OCI-LY3 (cell line): ENCODE data around the gene AUTS2.

Experiments used
- H2AFZ ChIP-seq: fragments of 200-600, 300-600 bp; shearing (Covaris generic); 2 replicates; pipeline ENCODE4 v1.6.0; 2014; ENCODE audit warnings: antibody characterized with exemption, low read depth, low read length
- H3K27ac ChIP-seq: fragments of 200-600, 300-600 bp; sonication (generic); 2 replicates; pipeline ENCODE4 v1.5.1; 2014; ENCODE audit warnings: mild to moderate bottlenecking, low read length, moderate library complexity, mixed read lengths
- H3K27me3 ChIP-seq: fragments of 200-600, 300-600 bp; sonication (generic); 2 replicates; pipeline ENCODE4 v1.6.1; 2014; ENCODE audit warnings: low read depth, low read length, mixed read lengths
- H3K36me3 ChIP-seq: fragments of 200-600, 300-600 bp; sonication (generic); replicated peaks from 2 replicates; pipeline ENCODE3; 2014; ENCODE audit warnings: low read depth, low read length, mixed read lengths
- H3K4me1 ChIP-seq: fragments of 300-600, 200-600 bp; sonication (generic); 2 replicates; pipeline ENCODE4 v1.6.1; 2014; ENCODE audit warnings: low read length, mixed read lengths
- H3K4me2 ChIP-seq: fragments of 200-600, 300-600 bp; sonication (generic); 2 replicates; pipeline ENCODE4 v1.6.1; 2014; ENCODE audit warnings: low read length, mixed read lengths
- H3K4me3 ChIP-seq: fragments of 300-600, 200-600 bp; sonication (generic); 2 replicates; pipeline ENCODE4 v1.5.1; 2014; ENCODE audit warnings: antibody characterized with exemption, mild to moderate bottlenecking, low read length, moderate library complexity
- H3K79me2 ChIP-seq: fragments of 300-600, 200-600 bp; shearing (Covaris generic); 2 replicates; pipeline ENCODE4 v1.6.1; 2014; ENCODE audit warnings: mild to moderate bottlenecking, low read length, mixed read lengths
- H3K9ac ChIP-seq: fragments of 300-600, 200-600 bp; shearing (Covaris generic); 2 replicates; pipeline ENCODE4 v1.6.0; 2014; ENCODE audit warnings: mild to moderate bottlenecking, low read length, moderate library complexity
- H3K9me3 ChIP-seq: fragments of 200-600, 300-600 bp; shearing (Covaris generic); 2 replicates; pipeline ENCODE4 v1.6.1; 2014; ENCODE audit warnings: low read length, mixed read lengths; ENCODE audit not compliant: insufficient read depth
- H4K20me1 ChIP-seq: fragments of 200-600, 300-600 bp; sonication (generic); 2 replicates; pipeline ENCODE4 v1.6.1; 2016; ENCODE audit warnings: low read length, mixed read lengths; ENCODE audit not compliant: insufficient read depth
- CTCF ChIP-seq: fragments of 200-600, 300-600 bp; sonication (generic); IDR thresholded peaks from 2 replicates; pipeline ENCODE4 v1.5.1; 2014; ENCODE audit warnings: antibody characterized with exemption, low read length, low read depth
- EZH2phosphoT487 ChIP-seq: fragments of 200-600 bp; shearing (Covaris generic); IDR thresholded peaks from 2 replicates; pipeline ENCODE4 v1.6.1; 2018; ENCODE audit warnings: antibody characterized with exemption, mixed run types, low read depth

The AUTS2 gene

GRCh38 chr7:69849268-69849667 lies 251.0 kb downstream of the AUTS2 start:
- H3K4me1 ChIP-seq: no peaks in the 10 kb centered on the region
- TF ChIP-seq EZH2phosphoT487 (no peak), CTCF (no peak)
- no peaks in the 10 kb centered on the region for H4K20me1 ChIP-seq
- no peak overlapping the region for H3K4me3 ChIP-seq
- no peaks in the 10 kb centered on the region for H3K36me3 ChIP-seq
- no peak overlapping the region for H3K27ac ChIP-seq
- H3K27me3 ChIP-seq: no peaks in the 10 kb centered on the region
- no peak overlapping the region for H3K9ac ChIP-seq
- H3K79me2 ChIP-seq: no peaks in the 10 kb centered on the region
- H2AFZ ChIP-seq: no peak overlapping the region
- H3K4me2 ChIP-seq: no peak overlapping the region
- no peaks in the 10 kb centered on the region for H3K9me3 ChIP-seq

GRCh38 chr7:69857014-69857413 lies 258.7 kb downstream of the AUTS2 start:
- TF ChIP-seq EZH2phosphoT487: no peak
- TF ChIP-seq CTCF: no peak
- Histone ChIP-seq H2AFZ (no peak overlapping the region), H4K20me1 (no peaks in the 10 kb centered on the region), H3K27me3 (0 out of 2 replicates have a peak, but pooled peaks cover 3% of the 10 kb centered on the region), H3K79me2 (no peaks in the 10 kb centered on the region), H3K9ac (no peak overlapping the region), H3K4me1 (no peaks in the 10 kb centered on the region), H3K4me2 (no peak overlapping the region), H3K9me3 (no peaks in the 10 kb centered on the region), H3K36me3 (no peaks in the 10 kb centered on the region), H3K27ac (no peak overlapping the region), H3K4me3 (no peak overlapping the region)

DNA sequence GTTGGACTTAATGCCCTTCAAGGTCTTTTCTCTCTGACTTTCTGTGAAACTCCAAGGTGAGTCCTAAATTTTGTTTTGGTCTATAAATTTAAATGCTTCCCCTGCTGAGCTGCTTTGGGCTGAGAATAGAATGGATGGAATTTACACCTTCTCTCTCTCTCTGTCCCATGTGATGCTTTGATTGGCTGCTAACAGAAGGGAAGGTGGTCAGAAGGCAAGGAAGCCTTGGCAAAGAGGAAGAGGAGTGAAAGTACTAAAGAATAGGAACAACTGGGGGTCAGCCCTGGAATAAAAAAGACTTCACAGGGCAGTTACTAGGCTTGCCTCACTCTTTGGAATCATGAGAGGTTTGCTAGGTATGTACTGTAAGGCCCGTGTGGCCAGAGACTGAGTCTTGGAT lies 260.2 kb downstream of the AUTS2 start:
- H3K9ac ChIP-seq: no peak overlapping the region
- H3K36me3 ChIP-seq: no peaks in the 10 kb centered on the region
- 0 out of 2 replicates have a peak, but pooled peaks cover 3% of the 10 kb centered on the region for H3K27me3 ChIP-seq
- no peak overlapping the region for H3K4me3 ChIP-seq
- no peak for TF ChIP-seq CTCF
- TF ChIP-seq EZH2phosphoT487: no peak
- no peaks in the 10 kb centered on the region for H3K79me2 ChIP-seq
- no peak overlapping the region for H3K27ac ChIP-seq
- no peak overlapping the region for H3K4me2 ChIP-seq
- H3K9me3 ChIP-seq: no peaks in the 10 kb centered on the region
- H3K4me1 ChIP-seq: no peaks in the 10 kb centered on the region
- H4K20me1 ChIP-seq: no peaks in the 10 kb centered on the region
- H2AFZ ChIP-seq: no peak overlapping the region

DNA sequence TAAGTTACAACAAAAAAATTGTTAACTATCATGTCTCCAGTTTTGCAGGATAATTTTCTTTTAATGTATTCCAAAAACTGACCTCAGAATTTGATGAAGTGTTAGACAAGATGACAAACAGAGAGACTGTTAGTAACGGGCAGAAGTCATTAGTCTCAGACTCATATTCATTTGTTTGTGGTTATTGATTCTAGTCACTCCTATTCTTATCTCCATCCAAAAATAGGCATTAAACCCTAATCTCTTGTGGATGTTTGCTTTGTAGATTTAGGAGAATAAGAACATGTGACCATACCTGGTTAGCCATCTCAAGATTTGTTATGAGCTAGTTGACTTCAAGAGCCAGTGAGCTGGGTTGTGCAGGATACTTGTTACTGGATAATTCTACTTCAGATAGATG lies 261.1 kb downstream of the AUTS2 start:
- no peak overlapping the region for H3K9ac ChIP-seq
- H4K20me1 ChIP-seq: no peaks in the 10 kb centered on the region
- no peak overlapping the region for H2AFZ ChIP-seq
- no peak overlapping the region for H3K4me3 ChIP-seq
- TF ChIP-seq EZH2phosphoT487: no peak
- H3K9me3 ChIP-seq: no peaks in the 10 kb centered on the region
- no peak overlapping the region for H3K27ac ChIP-seq
- H3K4me1 ChIP-seq: no peaks in the 10 kb centered on the region
- no peaks in the 10 kb centered on the region for H3K36me3 ChIP-seq
- H3K79me2 ChIP-seq: no peaks in the 10 kb centered on the region
- H3K27me3 ChIP-seq: 0 out of 2 replicates have a peak, but pooled peaks cover 3% of the 10 kb centered on the region
- H3K4me2 ChIP-seq: no peak overlapping the region

DNA sequence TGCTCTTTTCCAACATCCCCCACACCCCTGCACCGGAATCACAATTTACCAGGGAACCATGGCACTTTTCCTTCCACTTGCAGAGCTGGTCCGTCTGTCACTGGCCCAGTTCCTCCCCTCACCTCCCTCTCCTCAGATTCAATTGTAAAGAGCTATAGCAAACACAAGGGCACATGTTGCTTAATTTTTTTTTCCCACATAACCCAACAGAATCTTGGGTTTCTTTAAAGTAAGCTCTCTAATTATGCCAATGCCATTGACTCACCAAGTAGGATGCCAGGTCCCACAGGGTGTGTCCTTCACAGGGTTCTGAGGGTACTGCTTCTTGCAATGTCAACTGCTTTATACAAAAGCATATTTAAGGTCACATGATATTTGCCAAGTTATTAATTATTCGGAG lies 262.2 kb downstream of the AUTS2 start:
- Histone ChIP-seq H3K79me2 (no peaks in the 10 kb centered on the region), H3K9ac (no peak overlapping the region), H3K36me3 (no peaks in the 10 kb centered on the region), H3K4me2 (no peak overlapping the region), H3K27me3 (0 out of 2 replicates have a peak, but pooled peaks cover 3% of the 10 kb centered on the region), H2AFZ (no peak overlapping the region), H3K4me1 (no peaks in the 10 kb centered on the region), H3K9me3 (no peaks in the 10 kb centered on the region), H4K20me1 (no peaks in the 10 kb centered on the region), H3K27ac (no peak overlapping the region), H3K4me3 (no peak overlapping the region)
- TF ChIP-seq EZH2phosphoT487 (no peak), CTCF (no peak)
